Neural progenitor cell (in vitro differentiated cells): ENCODE results near the gene CIAPIN1. TPM values are rescaled to one million over a fixed set of nuclear protein-coding genes. Genes with fewer than 3 reads are reported as not detected.

Experiments used
- DNase-seq: peaks from one replicate; pipeline ENCODE4 v3.0.0-alpha.2; 2016; ENCODE audit warnings: low spot score
- H2AFZ ChIP-seq: fragments of 200-600 bp; sonication (generic); replicated peaks from 2 replicates; pipeline ENCODE4 v1.6.1; 2016; ENCODE audit warnings: antibody characterized with exemption
- H3F3A ChIP-seq: fragments of 200-600 bp; sonication (generic); 2 replicates; pipeline ENCODE4 v1.6.1; 2016; ENCODE audit warnings: antibody characterized with exemption, low read depth
- H3K27ac ChIP-seq: fragments of 200-600 bp; sonication (generic); 2 replicates; pipeline ENCODE4 v1.5.1; 2016; ENCODE audit warnings: mild to moderate bottlenecking
- H3K27me3 ChIP-seq: fragments of 200-600 bp; sonication (generic); 2 replicates; pipeline ENCODE4 v1.6.1; 2016; ENCODE audit warnings: mild to moderate bottlenecking, moderate library complexity
- H3K36me3 ChIP-seq: fragments of 200-600 bp; sonication (generic); 2 replicates; pipeline ENCODE4 v1.5.1; 2016
- H3K4me1 ChIP-seq: fragments of 200-600 bp; sonication (generic); 2 replicates; pipeline ENCODE4 v1.6.1; 2016; ENCODE audit warnings: mixed run types
- H3K4me2 ChIP-seq: fragments of 200-600 bp; sonication (generic); 2 replicates; pipeline ENCODE4 v1.6.1; 2016
- H3K4me3 ChIP-seq: fragments of 200-600 bp; sonication (generic); 2 replicates; pipeline ENCODE4 v1.5.1; 2016
- H3K79me2 ChIP-seq: fragments of 200-600 bp; sonication (generic); 2 replicates; pipeline ENCODE4 v1.6.1; 2016; ENCODE audit warnings: low read depth
- H3K9ac ChIP-seq: fragments of 200-600 bp; sonication (generic); 2 replicates; pipeline ENCODE4 v1.6.1; 2016
- H3K9me3 ChIP-seq: fragments of 200-600 bp; sonication (generic); 2 replicates; pipeline ENCODE4 v1.5.1; 2016; ENCODE audit warnings: low read depth
- H4K20me1 ChIP-seq: fragments of 200-600 bp; sonication (generic); 2 replicates; pipeline ENCODE4 v1.6.1; 2016; ENCODE audit warnings: low read depth
- H3K27ac Mint-ChIP-seq: 3 replicates; pipeline ENCODE4 v1.8.0; 2021; ENCODE audit warnings: mixed read lengths
- H3K27me3 Mint-ChIP-seq: 2 replicates; pipeline ENCODE4 v1.8.0; 2022; ENCODE audit warnings: low read depth, mild to moderate bottlenecking, inconsistent platforms, moderate library complexity, mixed read lengths; ENCODE audit not compliant: insufficient read depth
- H3K36me3 Mint-ChIP-seq: 3 replicates; pipeline ENCODE4 v1.8.0; 2021; ENCODE audit warnings: mixed read lengths
- H3K4me1 Mint-ChIP-seq: 3 replicates; pipeline ENCODE4 v1.8.0; 2021; ENCODE audit warnings: mixed read lengths
- H3K4me3 Mint-ChIP-seq: 3 replicates; pipeline ENCODE4 v1.8.0; 2021; ENCODE audit warnings: mild to moderate bottlenecking, moderate library complexity, mixed read lengths
- H3K9me3 Mint-ChIP-seq: 3 replicates; pipeline ENCODE4 v1.8.0; 2020; ENCODE audit warnings: mixed read lengths
- EZH2 ChIP-seq: fragments of 200-600 bp; sonication (generic); IDR thresholded peaks from 2 replicates; pipeline ENCODE4 v1.6.1; 2017; ENCODE audit warnings: antibody characterized with exemption, mild to moderate bottlenecking, moderate library complexity
- EZH2phosphoT487 ChIP-seq: fragments of 200-600 bp; sonication (generic); IDR thresholded peaks from 2 replicates; pipeline ENCODE4 v1.6.1; 2017; ENCODE audit warnings: antibody characterized with exemption
- total RNA-seq: library from RNA; depleted of rRNA; stranded (reverse); fragments of >200 nt; gene quantifications from 2 replicates; pipeline ENCODE4 v1.2.3, GENCODE V29; 2015; ENCODE audit warnings: low replicate concordance
- TF ChIP-seq, protein P1 (sequence below): fragments of 200-600 bp; sonication (generic); IDR thresholded peaks from 2 replicates; pipeline ENCODE4 v1.5.1; 2017; ENCODE audit warnings: antibody characterized with exemption, mild to moderate bottlenecking

CIAPIN1 gene
- total RNA-seq, 1 donor from 2014 or later: 89.2 TPM

DNA sequence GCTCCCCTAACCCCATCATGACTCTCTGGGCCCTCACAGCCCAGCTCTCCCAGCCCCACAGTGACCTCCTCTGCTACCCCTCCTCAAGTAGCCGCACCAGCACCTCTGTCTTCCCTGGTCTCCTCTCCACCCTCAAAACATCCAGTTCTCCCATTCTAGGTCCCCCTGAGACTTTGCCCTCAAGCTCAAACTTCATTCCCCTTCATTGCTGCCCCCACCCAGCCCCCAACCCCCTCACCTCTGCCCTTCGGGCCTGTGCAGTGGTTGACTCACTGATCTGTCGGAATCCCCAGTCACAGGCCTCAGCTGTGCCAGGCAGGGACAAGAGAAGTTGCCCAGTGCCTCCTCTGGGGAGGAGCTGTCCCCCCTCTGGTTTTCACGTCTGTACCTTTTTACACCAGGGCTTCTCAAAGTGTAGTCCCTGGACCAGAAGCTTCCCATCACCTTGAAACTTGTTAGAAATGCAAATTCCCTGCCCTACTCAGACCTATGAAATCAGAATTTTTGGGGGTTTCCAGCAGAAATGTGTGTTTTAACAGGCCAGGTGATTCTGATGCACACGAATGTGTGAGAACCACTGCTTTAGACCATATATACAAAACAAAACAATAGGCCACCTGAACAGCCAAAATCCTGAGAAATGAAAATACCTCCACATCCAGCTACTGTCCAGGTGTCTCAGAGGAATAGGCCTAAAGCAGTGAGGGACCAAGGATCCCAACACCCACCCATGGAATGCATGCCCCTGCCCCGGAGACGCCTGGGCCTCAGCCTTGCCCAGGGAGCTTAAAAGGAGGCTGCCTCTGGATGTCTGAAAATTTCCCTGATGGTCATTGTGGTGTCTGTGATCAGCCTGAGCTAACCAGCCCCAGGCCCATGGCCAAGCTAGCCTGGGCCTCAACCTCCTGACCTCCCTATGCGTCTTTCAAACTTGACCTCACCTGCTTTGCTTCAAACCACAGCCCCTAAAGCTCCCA lies 40.0 kb upstream of the CIAPIN1 start:
- no peaks in the 10 kb centered on the region for H3K79me2 ChIP-seq
- no peaks in the 10 kb centered on the region for H4K20me1 ChIP-seq
- no peaks in the 10 kb centered on the region for H3K4me1 ChIP-seq
- Mint-ChIP-seq H3K4me3 (peak overlapping the region; percentile 85), H3K9me3 (peaks cover 6% of the 10 kb centered on the region), H3K27ac (peak overlapping the region; percentile 94), H3K4me1 (peaks cover 21% of the 10 kb centered on the region), H3K27me3 (peaks cover 14% of the 10 kb centered on the region), H3K36me3 (no peaks in the 10 kb centered on the region)
- TF ChIP-seq EZH2phosphoT487 (no peak), EZH2 (no peak)
- TF ChIP-seq, protein P1, sequence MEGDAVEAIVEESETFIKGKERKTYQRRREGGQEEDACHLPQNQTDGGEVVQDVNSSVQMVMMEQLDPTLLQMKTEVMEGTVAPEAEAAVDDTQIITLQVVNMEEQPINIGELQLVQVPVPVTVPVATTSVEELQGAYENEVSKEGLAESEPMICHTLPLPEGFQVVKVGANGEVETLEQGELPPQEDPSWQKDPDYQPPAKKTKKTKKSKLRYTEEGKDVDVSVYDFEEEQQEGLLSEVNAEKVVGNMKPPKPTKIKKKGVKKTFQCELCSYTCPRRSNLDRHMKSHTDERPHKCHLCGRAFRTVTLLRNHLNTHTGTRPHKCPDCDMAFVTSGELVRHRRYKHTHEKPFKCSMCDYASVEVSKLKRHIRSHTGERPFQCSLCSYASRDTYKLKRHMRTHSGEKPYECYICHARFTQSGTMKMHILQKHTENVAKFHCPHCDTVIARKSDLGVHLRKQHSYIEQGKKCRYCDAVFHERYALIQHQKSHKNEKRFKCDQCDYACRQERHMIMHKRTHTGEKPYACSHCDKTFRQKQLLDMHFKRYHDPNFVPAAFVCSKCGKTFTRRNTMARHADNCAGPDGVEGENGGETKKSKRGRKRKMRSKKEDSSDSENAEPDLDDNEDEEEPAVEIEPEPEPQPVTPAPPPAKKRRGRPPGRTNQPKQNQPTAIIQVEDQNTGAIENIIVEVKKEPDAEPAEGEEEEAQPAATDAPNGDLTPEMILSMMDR: no peak
- no peak overlapping the region for H3K9ac ChIP-seq
- H3K4me3 ChIP-seq: no peak overlapping the region
- H3K27ac ChIP-seq: no peak overlapping the region
- H2AFZ ChIP-seq: peak overlapping the region; percentile 92
- no peaks in the 10 kb centered on the region for H3F3A ChIP-seq
- H3K36me3 ChIP-seq: no peaks in the 10 kb centered on the region
- H3K9me3 ChIP-seq: no peaks in the 10 kb centered on the region
- peak overlapping the region; percentile 68 for H3K4me2 ChIP-seq
- DNase-seq: no peak
- H3K27me3 ChIP-seq: peaks cover 15% of the 10 kb centered on the region

DNA sequence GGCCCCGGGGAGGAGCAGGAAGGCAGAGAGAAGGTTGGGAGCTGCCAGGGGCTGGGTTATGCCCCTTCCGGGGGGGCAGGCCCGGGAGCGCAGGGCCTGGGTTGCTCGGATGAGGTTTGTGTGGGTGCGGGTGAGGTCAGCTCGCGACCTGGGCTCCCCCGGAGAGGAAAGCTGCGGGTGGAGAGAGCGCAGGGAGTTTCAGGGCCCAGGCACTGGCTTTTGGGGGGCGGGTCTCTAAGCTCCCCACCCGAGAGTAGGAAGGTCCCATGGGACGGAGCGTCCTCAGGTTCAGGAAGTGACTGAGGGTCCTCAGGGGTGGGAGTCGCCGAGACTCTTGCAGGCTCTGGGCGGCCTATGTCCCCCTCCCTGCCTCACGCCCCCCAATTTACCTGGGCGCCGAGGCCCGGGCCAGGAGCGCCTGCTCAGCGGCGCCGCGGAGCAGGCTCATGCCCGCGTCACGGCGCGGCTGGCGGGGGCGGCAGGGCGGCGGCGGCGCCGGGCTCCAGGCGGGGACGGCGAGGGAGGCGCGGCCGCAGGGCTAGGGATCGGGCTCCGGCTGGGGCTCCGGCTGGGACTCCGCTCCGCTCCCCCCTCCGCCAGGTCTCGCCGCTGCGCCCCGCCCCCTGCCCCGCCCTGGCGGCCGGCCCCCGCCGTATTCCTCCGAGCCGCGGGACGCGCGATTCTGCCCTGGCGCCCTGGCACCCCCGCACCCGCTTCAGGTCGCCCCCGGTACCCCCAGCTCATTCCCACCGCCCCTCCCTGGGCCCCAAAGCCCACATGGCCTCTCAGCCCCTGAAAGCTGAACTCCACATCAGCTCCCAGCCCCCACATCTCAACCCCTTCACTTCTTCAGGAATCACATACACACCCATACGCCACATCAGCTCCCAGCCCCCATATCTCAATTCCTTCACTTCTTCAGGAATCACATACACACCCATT lies 39.0 kb upstream of the CIAPIN1 start, which contains the start of gene DOK4:
Gene DOK4 (minus strand): TSS at position 578 of the 942 bp plus-strand sequence. CDS start 6,986 bp downstream, outside the sequence.
- Histone ChIP-seq H3K9ac (no peak within 1 kb of the TSS), H2AFZ (peak within 1 kb of the TSS; percentile 92), H3K9me3 (no peaks in the 10 kb centered on the region), H4K20me1 (no peaks in the 10 kb centered on the region), H3K4me1 (no peaks in the 10 kb centered on the region), H3K27ac (no peak within 1 kb of the TSS), H3K4me2 (peak within 1 kb of the TSS; percentile 88), H3K27me3 (peaks cover 15% of the 10 kb centered on the region), H3K36me3 (no peaks in the 10 kb centered on the region), H3K79me2 (no peaks in the 10 kb centered on the region), H3F3A (no peaks in the 10 kb centered on the region), H3K4me3 (peak within 1 kb of the TSS; percentile 74)
- H3K27ac Mint-ChIP-seq: peak within 1 kb of the TSS; percentile 94
- peaks cover 14% of the 10 kb centered on the region for H3K27me3 Mint-ChIP-seq
- no peaks in the 10 kb centered on the region for H3K36me3 Mint-ChIP-seq
- TF ChIP-seq EZH2phosphoT487 (no peak), EZH2 (no peak)
- TF ChIP-seq, protein P1: no peak
- peaks cover 6% of the 10 kb centered on the region for H3K9me3 Mint-ChIP-seq
- DNase-seq: peak; percentile 93
- peak within 1 kb of the TSS; percentile 92 for H3K4me3 Mint-ChIP-seq
- H3K4me1 Mint-ChIP-seq: peaks cover 21% of the 10 kb centered on the region

DNA sequence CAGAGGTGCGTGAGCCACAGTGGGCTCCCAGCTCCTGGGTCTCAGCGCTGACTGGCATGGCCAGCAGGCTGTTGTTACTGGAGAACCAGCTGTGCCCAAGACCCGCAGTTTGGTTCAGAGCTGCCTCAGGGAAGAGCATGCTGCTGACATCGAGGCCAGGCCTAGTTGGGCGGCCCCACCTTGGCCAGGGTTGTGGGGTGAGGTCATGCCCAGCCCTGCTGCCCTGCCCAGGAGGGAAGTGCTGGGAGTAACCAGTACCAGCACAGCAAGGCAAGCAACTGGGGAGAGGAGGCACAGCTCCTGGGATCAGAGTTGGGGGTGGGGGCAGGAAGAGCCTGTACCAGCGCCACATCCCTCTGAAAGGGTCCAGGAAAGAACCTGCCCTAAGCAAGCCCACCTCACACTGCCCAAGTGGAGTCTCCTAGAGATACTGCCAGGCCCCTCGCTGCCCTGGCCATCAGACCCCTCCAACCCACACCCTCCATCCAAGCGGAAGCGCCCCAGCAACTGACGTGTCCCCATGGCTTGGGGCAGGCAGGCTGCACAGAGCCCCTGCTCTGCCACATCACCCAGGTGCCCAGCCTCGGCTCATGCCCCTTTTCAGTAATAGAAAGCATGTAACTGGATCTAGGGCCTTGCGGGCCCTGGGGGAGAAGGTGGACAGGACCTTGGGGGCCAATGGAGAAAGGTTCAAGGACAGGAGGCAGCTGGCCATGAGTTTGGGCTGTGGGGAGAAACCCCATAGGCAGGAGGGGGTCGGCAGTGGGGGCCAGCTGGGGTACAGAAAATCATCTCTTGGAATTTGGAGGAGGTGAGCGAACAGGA lies 38.1 kb upstream of the CIAPIN1 start:
- Mint-ChIP-seq H3K27ac (peak overlapping the region; percentile 42), H3K36me3 (no peaks in the 10 kb centered on the region), H3K27me3 (peaks cover 14% of the 10 kb centered on the region), H3K4me3 (peak overlapping the region; percentile 92), H3K9me3 (peaks cover 6% of the 10 kb centered on the region), H3K4me1 (peaks cover 24% of the 10 kb centered on the region)
- H3K79me2 ChIP-seq: no peaks in the 10 kb centered on the region
- H3K4me2 ChIP-seq: peak overlapping the region; percentile 88
- H3K9me3 ChIP-seq: no peaks in the 10 kb centered on the region
- no peak overlapping the region for H3K27ac ChIP-seq
- TF ChIP-seq, protein P1: no peak
- no peak for TF ChIP-seq EZH2phosphoT487
- TF ChIP-seq EZH2: no peak
- H3K4me1 ChIP-seq: peaks cover 4% of the 10 kb centered on the region
- H3K9ac ChIP-seq: no peak overlapping the region
- no peaks in the 10 kb centered on the region for H3F3A ChIP-seq
- no peaks in the 10 kb centered on the region for H3K36me3 ChIP-seq
- peaks cover 15% of the 10 kb centered on the region for H3K27me3 ChIP-seq
- H2AFZ ChIP-seq: no peak overlapping the region
- DNase-seq: no peak
- peak overlapping the region; percentile 74 for H3K4me3 ChIP-seq
- no peaks in the 10 kb centered on the region for H4K20me1 ChIP-seq
